Endothelial cell of umbilical vein (primary cell): ENCODE results near the gene TP53TG3E. TPM values are rescaled to one million over a fixed set of nuclear protein-coding genes. Genes with fewer than 3 reads are reported as not detected.
"Not testable (repeated sequence)": the region's sequence is repeated elsewhere in the genome, so short reads cannot be mapped to it uniquely, and the experiment has no call there.

Experiments
- BruUV-seq: library from RNA; stranded (reverse); fragments of 400-500 nt; replicated peaks from 2 replicates; lab custom pipeline; 2021; lab: Mats Ljungman, UMichigan
- CTCF ChIA-PET: fragments of 300-600, 350-600 bp; sonication (Branson Sonifier 250); formaldehyde crosslinking; loops from one replicate; lab custom pipeline; 2021; ENCODE audit warnings: antibody characterized with exemption, inconsistent platforms; lab: Charles Lee
- POLR2A ChIA-PET: fragments of 300-600, 350-600 bp; sonication (Branson Sonifier 250); formaldehyde crosslinking; loops from one replicate; lab custom pipeline; 2021; ENCODE audit warnings: antibody characterized with exemption, inconsistent platforms; lab: Charles Lee
- DNase-seq: peaks from one replicate; pipeline ENCODE4 v3.0.0-alpha.2; 2011; ENCODE audit warnings: low read depth, low spot score
- FAIRE-seq: peaks from 2 replicates; lab custom pipeline; 2011; peaks lifted over from hg19 to GRCh38; lab: Jason Lieb, UNC
- H2AFZ ChIP-seq: 2 replicates; pipeline ENCODE4 v1.6.0; 2012; ENCODE audit warnings: low read depth, low read length, control low read depth, inconsistent platforms
- H3K27ac ChIP-seq: 2 replicates; pipeline ENCODE4 v1.5.1; 2011; ENCODE audit warnings: low read depth, mild to moderate bottlenecking, control low read depth, low read length, moderate library complexity; ENCODE audit not compliant: insufficient read depth
- H3K27me3 ChIP-seq, 2 experiments: 2 replicates each; pipeline versions ENCODE4 v1.6.0 to v1.6.1; 2011; ENCODE audit warnings: low read length in 2 of 2, mixed read lengths in 1 of 2; ENCODE audit not compliant: control insufficient read depth in 2 of 2, insufficient read depth in 2 of 2
- H3K36me3 ChIP-seq, 2 experiments: 2 replicates in 1 of 2; 3 replicates in 1 of 2; pipeline ENCODE4 v1.5.1; 2011; ENCODE audit warnings: low read length in 2 of 2, mild to moderate bottlenecking in 1 of 2, moderate library complexity in 1 of 2; ENCODE audit not compliant: control insufficient read depth in 2 of 2, insufficient read depth in 2 of 2; ENCODE audit errors: extremely low read depth in 1 of 2
- H3K4me1 ChIP-seq: 3 replicates; pipeline ENCODE4 v1.5.1; 2011; ENCODE audit warnings: mild to moderate bottlenecking, low read length; ENCODE audit not compliant: control insufficient read depth, insufficient read depth; ENCODE audit errors: extremely low read depth
- H3K4me2 ChIP-seq: 2 replicates; pipeline ENCODE4 v1.6.1; 2011; ENCODE audit warnings: low read length, control low read depth, mixed read lengths; ENCODE audit not compliant: insufficient read depth
- H3K4me3 ChIP-seq, 3 experiments: fragments of 200-600 bp in 1 of 3; sonication (generic), shearing (Covaris generic) in 1 of 3; replicated peaks in 1 of 3; 2 replicates each; pipeline ENCODE4 v1.5.1; 2011 to 2016; ENCODE audit warnings: control low read depth in 3 of 3, low read length in 3 of 3, mild to moderate bottlenecking in 2 of 3, inconsistent platforms in 1 of 3, low read depth in 1 of 3, moderate library complexity in 1 of 3; ENCODE audit not compliant: insufficient read depth in 1 of 3
- H3K79me2 ChIP-seq: 2 replicates; pipeline ENCODE4 v1.6.0; 2012; ENCODE audit warnings: low read length, inconsistent platforms; ENCODE audit not compliant: control insufficient read depth, insufficient read depth
- H3K9ac ChIP-seq: replicated peaks from 2 replicates; pipeline ENCODE3; 2011; ENCODE audit warnings: low read length, control low read depth; ENCODE audit not compliant: insufficient read depth; ENCODE audit errors: extremely low read depth
- H3K9me1 ChIP-seq: replicated peaks from 3 replicates; pipeline ENCODE4 v1.6.0; 2011; ENCODE audit warnings: mild to moderate bottlenecking, low read length; ENCODE audit not compliant: control insufficient read depth, insufficient read depth; ENCODE audit errors: extremely low read depth
- H3K9me3 ChIP-seq: replicated peaks from 2 replicates; pipeline ENCODE4 v1.5.1; 2012; ENCODE audit warnings: low read length, inconsistent platforms; ENCODE audit not compliant: control insufficient read depth, insufficient read depth
- H4K20me1 ChIP-seq: replicated peaks from 2 replicates; pipeline ENCODE3; 2011; ENCODE audit warnings: mild to moderate bottlenecking, low read length; ENCODE audit not compliant: control insufficient read depth, insufficient read depth; ENCODE audit errors: extremely low read depth
- dilution Hi-C: fragments of 300-500 bp; cut with MboI; formaldehyde crosslinking; loops from one replicate; pipeline ENCODE4 v1.15.0; 2019; ENCODE audit warnings: low sequenced_read_pairs; ENCODE audit not compliant: extremely low pct_ligation_motif_present
- intact Hi-C: fragments of 100-400 bp; cut with micrococcal nuclease; formaldehyde crosslinking; loops from one replicate; pipeline ENCODE4 v1.10.0; 2022
- polyA plus RNA-seq, 4 experiments: library from polyadenylated mRNA; depleted of rRNA in 3 of 4; stranded (reverse) in 3 of 4; unstranded in 1 of 4; fragments of >200 nt; gene quantifications; 2 replicates each; pipeline versions ENCODE4 v1.2.1 to v1.2.3, GENCODE V29; 2011 to 2012; ENCODE audit warnings: missing spikeins in 1 of 4
- small RNA-seq: library from RNA; depleted of rRNA; stranded (forward); fragments of <200 nt; gene quantifications from one replicate; pipeline ENCODE3, GENCODE V24; 2012; ENCODE audit warnings: low replicate concordance, low read depth; ENCODE audit not compliant: insufficient read depth, insufficient read length
- total RNA-seq: library from RNA; stranded (reverse); gene quantifications from 2 replicates; pipeline ENCODE4 v1.2.3, GENCODE V29; 2021

The TP53TG3E gene
- total and polyA plus RNA-seq, 2 donors (not counting 3 experiments of a cell fraction or from before 2014, with no cell fraction given) = not detected

DNA sequence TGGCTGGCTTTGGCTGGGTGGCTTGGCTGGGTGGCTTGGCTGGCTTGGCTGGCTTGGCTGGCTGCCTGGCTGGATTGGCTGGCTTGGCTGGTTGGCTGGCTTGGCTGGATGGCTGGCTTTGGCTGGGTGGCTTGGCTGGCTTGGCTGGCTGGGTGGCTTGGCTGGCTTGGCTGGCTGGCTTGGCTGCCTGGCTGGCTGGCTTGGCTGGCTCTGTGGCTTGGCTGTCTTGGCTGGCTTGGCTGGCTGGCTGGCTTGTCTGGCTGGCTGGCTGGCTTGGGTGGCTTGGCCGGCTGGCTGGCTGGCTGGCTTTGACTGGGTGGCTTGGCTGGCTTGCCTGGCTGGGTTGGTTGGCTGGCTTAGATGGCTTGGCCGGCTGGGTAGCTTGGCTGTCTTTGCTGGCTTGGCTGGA is 34.4 kb downstream of the TP53TG3E start:
- H2AFZ ChIP-seq, DNase-seq, H3K4me1 ChIP-seq, H3K36me3 ChIP-seq, H3K9me1 ChIP-seq, H3K4me2 ChIP-seq, CTCF ChIA-PET, H3K9ac ChIP-seq, POLR2A ChIA-PET, BruUV-seq, dilution Hi-C loops, H4K20me1 ChIP-seq, H3K27ac ChIP-seq, H3K4me3 ChIP-seq, H3K27me3 ChIP-seq, FAIRE-seq, H3K9me3 ChIP-seq, H3K79me2 ChIP-seq, intact Hi-C loops: not testable (repeated sequence)

DNA sequence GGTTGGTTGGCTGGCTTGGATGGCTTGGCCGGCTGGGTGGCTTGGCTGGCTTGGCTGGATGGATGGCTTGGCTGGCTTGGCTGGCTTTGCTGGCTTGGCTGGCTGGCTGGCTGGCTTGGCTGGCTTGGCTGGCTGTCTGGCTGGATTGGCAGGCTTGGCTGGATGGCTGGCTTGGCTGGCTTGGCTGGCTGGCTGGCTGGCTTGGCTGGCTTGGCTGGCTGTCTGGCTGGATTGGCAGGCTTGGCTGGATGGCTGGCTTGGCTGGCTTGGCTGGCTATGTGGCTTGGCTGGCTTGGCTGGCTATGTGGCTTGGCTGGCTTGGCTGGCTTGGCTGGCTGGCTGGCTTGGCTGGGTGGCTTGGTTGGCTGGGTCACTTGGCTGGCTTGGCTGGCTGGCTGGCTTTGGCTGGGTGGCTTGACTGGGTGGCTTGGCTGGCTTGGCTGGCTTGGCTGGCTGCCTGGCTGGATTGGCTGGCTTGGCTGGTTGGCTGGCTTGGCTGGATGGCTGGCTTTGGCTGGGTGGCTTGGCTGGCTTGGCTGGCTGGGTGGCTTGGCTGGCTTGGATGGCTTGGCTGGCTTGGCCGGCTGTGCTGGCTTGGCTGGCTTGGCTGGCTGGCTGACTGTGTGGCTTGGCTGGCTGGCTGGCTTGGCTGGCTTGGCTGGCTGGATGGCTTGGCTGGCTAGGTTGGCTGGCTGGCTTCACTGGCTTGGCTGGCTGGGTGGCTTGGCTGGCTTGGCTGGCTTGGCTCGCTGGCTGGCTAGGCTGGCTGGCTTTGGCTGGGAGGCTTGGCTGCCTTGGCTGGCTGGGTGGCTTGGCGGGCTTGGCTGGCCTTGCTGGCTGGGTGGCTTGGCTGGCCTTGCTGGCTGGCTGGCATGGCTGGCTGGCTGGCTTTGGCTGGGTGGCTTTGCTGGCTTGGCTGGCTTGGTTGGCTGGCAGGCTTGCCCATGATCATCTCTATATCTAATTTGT is 35.3 kb downstream of the TP53TG3E start:
- CTCF ChIA-PET, H3K79me2 ChIP-seq, intact Hi-C loops, H3K4me3 ChIP-seq, H3K4me1 ChIP-seq, H3K4me2 ChIP-seq, H3K27me3 ChIP-seq, H3K9me3 ChIP-seq, H4K20me1 ChIP-seq, H3K9ac ChIP-seq, H2AFZ ChIP-seq, H3K27ac ChIP-seq, dilution Hi-C loops, H3K9me1 ChIP-seq, DNase-seq, FAIRE-seq, BruUV-seq, H3K36me3 ChIP-seq, POLR2A ChIA-PET: not testable (repeated sequence)

Small RNA genes within 50 kb of the gene (small RNA-seq; reads per million reads assigned to genes)
- not detected for gene AC141257.3

Other genes starting within 250 kb of the TP53TG3E start
- not detected in 2 replicates for gene TP53TG3C, start 110.1 kb upstream of the TP53TG3E start, total RNA-seq
- gene TP53TG3C, start 110.1 kb upstream of the TP53TG3E start, polyA plus RNA-seq = not detected in 2 replicates
- not detected in 2 replicates for gene TP53TG3B, start 56.5 kb downstream of the TP53TG3E start, total RNA-seq
- gene TP53TG3B, start 56.5 kb downstream of the TP53TG3E start, polyA plus RNA-seq = not detected in 2 replicates
- not detected in 2 replicates for gene TP53TG3F, start 155.3 kb downstream of the TP53TG3E start, total RNA-seq
- not detected in 2 replicates for gene TP53TG3F, start 155.3 kb downstream of the TP53TG3E start, polyA plus RNA-seq